ENCODE results near the gene NLRC5.
"Not testable (repeated sequence)": the region's sequence is repeated elsewhere in the genome, so short reads cannot be mapped to it uniquely, and the experiment has no call there.

The NLRC5 gene

DNA sequence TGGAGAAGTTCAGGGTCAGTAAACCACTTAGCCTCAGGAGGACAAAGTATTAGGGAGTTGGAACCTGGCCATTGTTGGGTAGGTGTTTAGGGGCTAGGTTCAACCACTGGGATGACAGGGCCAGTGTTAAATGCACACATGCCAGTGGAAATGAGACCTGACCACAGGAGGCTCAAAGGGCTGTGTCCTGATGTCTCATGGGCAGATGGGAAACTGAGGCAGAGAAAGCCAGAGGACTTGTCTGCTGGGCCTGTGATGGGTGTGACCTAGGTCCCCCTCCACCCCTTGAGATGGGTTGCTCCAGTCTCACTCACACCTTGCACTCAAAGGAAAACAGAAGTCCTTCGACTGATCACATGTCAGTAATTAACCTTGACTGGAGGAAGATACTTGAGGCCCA lies 119.1 kb downstream of the NLRC5 start:
- Mint-ChIP-seq H3K4me3 (no peak overlapping the region), H3K27me3 (no peaks in the 10 kb centered on the region), H3K36me3 (ENCODE audit: low read depth) (peaks cover 12% of the 10 kb centered on the region), H3K4me1 (ENCODE audit: low read depth) (peaks cover 34% of the 10 kb centered on the region), H3K9me3 (no peaks in the 10 kb centered on the region), H3K27ac (no peak overlapping the region)
- intact Hi-C loops (cut with micrococcal nuclease) = no loop called here

DNA sequence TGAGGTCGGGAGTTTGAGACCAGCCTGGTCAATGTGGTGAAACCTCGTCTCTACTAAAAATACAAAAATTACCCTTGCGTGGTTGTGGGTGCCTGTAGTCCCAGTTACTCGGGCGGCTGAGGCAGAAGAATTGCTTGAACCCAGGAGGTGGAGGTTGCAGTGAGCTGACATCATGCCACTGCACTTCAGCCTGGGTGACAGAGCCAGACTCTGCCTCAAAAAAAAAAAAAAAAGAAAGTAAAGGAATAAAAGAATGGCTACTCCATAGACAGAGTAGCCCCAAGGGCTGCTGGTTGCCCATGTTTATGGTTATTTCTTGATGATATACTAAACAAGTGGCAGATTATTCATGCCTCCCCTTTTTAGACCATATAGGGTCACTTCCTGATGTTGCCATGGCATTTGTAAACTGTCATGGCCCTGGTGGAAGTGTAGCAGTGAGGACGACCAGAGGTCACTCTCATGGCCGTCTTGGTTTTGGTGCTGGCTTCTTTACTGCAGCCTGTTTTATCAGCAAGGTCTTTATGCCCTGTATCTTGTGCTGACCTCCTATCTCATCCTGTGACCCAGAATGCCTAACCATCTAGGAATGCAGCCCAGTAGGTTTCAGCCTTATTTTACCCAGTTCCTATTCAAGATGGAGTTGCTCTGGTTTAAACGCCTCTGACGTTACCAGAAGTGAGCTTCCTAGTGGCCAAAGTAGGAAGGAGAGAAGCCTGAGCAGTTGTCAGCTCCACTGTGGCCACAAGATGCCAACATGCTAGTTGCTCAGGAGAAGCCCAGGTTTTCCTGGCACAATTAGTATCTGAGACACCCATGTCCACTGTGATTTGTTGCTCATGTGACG lies 120.1 kb downstream of the NLRC5 start:
- H3K27ac Mint-ChIP-seq; intact Hi-C loops (cut with micrococcal nuclease); H3K27me3 Mint-ChIP-seq; H3K4me3 Mint-ChIP-seq; H3K9me3 Mint-ChIP-seq: not testable (repeated sequence)
- Mint-ChIP-seq H3K36me3 (ENCODE audit: low read depth) (peaks cover 23% of the 10 kb centered on the region), H3K4me1 (ENCODE audit: low read depth) (peaks cover 26% of the 10 kb centered on the region)

DNA sequence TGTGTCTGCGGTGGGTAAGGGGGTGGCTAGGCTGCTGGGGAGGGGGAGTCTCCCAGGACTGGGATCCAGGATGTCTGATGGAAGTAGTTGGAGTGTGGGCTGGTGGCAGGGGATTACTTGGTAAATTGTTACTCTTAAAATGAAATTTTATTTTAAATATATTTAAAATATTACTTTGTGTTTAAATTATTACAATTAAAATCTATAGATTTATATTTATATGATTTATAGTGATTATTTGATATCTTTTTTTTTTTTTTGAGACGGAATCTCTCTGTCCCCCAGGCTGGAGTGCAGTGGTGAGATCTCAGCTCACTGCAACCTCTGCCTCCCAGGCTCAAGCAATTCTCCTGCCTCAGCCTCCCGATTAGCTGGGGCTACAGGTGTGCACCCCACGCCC lies 121.6 kb downstream of the NLRC5 start:
- intact Hi-C loops (cut with micrococcal nuclease) = no loop called here
- Mint-ChIP-seq H3K36me3 (ENCODE audit: low read depth) (peaks cover 37% of the 10 kb centered on the region), H3K4me3 (no peak overlapping the region), H3K27me3 (no peaks in the 10 kb centered on the region), H3K9me3 (no peaks in the 10 kb centered on the region), H3K4me1 (ENCODE audit: low read depth) (peaks cover 15% of the 10 kb centered on the region), H3K27ac (no peak overlapping the region)

DNA sequence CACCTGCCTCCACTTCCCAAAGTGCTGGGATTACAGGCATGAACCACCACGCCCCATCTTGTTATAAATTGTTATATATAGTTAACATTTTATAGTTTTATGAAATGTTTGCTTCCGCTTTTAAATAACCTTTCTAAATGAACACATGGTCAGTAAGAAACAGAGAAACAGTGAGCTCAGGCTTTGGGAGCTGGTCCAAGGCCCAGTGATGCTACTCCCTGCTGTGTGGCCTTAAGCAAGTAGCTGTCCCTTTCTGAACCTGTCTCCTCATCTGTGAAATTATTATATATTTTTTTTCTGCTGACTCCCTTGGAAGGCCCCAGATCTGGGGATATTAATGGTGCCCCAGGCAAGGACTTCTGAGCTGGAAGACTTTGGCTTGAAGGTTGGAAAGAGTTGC lies 122.1 kb downstream of the NLRC5 start:
- Mint-ChIP-seq H3K4me1 (ENCODE audit: low read depth) (peaks cover 10% of the 10 kb centered on the region), H3K9me3 (no peaks in the 10 kb centered on the region), H3K36me3 (ENCODE audit: low read depth) (peaks cover 42% of the 10 kb centered on the region), H3K27me3 (no peaks in the 10 kb centered on the region), H3K27ac (no peak overlapping the region), H3K4me3 (no peak overlapping the region)
- intact Hi-C loops (cut with micrococcal nuclease) = no loop called here

DNA sequence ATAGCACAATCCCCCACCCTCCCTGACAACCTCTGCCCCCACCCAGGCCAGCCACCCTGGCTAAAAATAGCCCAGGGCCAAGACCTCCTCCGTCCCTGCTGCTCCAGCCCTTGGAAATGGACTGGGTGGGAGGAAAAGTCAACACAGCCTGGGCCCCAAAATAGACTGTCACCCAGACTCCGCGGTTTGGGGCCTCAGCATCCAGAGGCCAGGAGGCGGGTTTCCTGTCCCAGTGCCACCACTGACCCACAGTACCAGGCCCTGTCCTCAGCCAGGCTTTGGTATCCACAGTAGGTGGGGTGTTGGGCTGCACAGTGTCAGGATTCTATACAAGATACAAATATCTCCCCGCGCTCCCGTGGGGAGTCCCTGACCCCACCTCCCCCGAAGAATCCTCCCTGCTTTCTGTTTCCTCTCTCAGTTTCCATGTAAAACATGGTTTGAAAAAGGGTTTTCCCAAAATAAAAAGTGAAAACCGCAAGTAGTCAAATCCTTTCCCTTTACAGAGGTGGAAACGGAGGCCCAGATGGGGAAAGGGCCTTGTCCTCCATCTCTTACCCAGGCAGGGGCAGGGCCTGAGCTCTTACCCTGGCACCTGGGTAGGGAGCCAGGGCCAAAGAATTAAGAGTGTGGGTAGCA lies 123.2 kb downstream of the NLRC5 start:
- Mint-ChIP-seq H3K4me3 (no peak overlapping the region), H3K27ac (no peak overlapping the region), H3K36me3 (ENCODE audit: low read depth) (peaks cover 53% of the 10 kb centered on the region), H3K27me3 (no peaks in the 10 kb centered on the region), H3K9me3 (no peaks in the 10 kb centered on the region), H3K4me1 (ENCODE audit: low read depth) (peaks cover 3% of the 10 kb centered on the region)
- intact Hi-C loops (cut with micrococcal nuclease) = no loop called here

DNA sequence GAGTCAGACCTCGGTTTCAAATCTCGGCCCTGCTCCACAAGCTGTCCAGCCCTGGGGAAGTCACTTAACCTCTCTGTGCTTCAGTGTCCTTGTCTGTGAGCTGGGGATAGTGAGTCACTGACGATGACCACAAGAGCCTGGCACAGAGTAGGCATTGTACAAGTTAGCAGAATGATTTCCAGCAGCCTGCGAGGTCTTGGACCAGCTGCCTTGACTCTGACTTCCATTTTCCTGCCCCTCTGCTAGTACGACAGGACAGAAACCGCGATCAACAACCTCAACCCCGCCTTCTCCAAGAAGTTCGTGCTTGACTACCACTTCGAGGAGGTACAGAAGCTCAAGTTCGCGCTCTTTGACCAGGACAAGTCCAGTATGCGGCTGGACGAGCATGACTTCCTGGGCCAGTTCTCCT lies 123.7 kb downstream of the NLRC5 start:
- Mint-ChIP-seq H3K36me3 (ENCODE audit: low read depth) (peaks cover 58% of the 10 kb centered on the region), H3K27ac (no peak overlapping the region), H3K9me3 (no peaks in the 10 kb centered on the region), H3K4me1 (ENCODE audit: low read depth) (no peaks in the 10 kb centered on the region), H3K4me3 (no peak overlapping the region), H3K27me3 (no peaks in the 10 kb centered on the region)
- intact Hi-C loops (cut with micrococcal nuclease) = no loop called here

DNA sequence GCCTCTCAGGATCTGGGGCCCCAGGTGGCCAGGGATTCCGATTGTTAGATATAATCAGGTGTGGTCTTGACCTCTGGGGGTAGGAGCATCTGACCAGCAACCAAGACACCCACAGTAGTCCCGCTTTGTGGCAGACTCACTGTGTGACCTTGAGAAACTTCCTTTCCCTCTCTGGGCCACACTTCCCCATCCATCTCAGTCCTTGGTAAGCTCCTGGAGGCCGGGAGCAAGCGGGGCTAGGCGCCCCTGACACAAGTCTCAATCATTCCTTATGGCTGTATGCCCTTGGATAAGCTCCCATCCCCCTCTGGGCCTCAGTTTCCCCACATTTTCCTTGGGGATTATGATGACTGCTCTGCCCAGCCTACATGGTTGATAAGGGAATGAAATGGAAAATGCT lies 124.3 kb downstream of the NLRC5 start:
- peaks cover 65% of the 10 kb centered on the region for H3K36me3 Mint-ChIP-seq (ENCODE audit: low read depth)
- H3K4me1 Mint-ChIP-seq (ENCODE audit: low read depth) = no peaks in the 10 kb centered on the region
- intact Hi-C loops (cut with micrococcal nuclease) = no loop called here
- no peaks in the 10 kb centered on the region for H3K9me3 Mint-ChIP-seq
- no peak overlapping the region for H3K27ac Mint-ChIP-seq
- no peak overlapping the region for H3K4me3 Mint-ChIP-seq
- no peaks in the 10 kb centered on the region for H3K27me3 Mint-ChIP-seq

DNA sequence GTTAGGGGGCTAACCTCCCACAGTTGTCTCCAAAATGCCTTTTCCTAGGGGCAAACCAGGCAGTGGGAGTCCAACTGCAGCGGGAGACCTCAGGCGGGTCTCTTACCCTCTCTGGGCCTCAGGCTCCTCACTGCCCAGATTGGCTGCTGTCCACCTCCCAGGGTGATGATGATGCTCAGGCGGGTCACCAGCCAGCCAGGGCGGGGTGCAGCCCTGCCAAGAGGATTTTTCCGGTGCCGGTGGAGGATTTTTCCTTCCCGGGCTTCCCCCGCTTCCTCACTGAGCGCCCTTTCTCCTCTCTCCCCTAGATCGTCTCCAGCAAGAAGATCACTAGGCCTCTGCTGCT lies 125.8 kb downstream of the NLRC5 start:
- Mint-ChIP-seq H3K27ac (no peak overlapping the region), H3K4me1 (ENCODE audit: low read depth) (no peaks in the 10 kb centered on the region), H3K9me3 (no peaks in the 10 kb centered on the region), H3K27me3 (no peaks in the 10 kb centered on the region), H3K36me3 (ENCODE audit: low read depth) (peaks cover 79% of the 10 kb centered on the region), H3K4me3 (no peak overlapping the region)
- intact Hi-C loops (cut with micrococcal nuclease) = no loop called here

DNA sequence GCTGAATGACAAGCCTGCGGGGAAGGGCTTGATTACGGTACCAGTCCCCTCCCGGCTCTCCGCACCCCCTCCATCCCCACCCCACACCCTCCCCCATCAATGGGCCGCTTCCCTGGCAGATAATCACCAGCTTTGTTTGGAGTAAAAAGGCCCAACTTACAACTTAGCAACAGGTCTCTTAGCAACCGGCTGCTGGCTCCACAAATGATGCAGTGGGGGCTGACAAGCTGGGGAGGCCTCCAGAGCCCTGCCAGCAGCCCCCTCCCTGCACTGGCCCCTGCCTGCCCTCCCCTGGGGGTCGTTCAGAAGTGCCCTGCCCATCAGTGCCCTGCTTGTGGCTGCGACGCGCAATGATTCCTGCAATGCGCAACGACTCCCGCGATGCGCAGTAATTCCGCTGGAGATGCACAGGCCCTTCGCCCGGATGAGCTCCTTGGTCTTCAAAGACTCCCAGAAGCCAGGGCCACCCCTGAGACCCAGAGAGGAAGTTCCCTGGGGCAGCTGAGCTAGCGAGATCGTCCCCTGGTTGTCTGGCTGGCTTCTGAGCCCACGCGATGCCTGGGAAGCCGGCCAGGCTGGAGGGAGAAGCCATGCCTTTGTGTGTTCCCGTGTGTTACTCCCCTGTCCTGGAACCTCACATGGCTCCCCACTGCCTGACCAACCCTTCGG lies 126.3 kb downstream of the NLRC5 start:
- H3K27ac Mint-ChIP-seq = no peak overlapping the region
- H3K4me3 Mint-ChIP-seq = no peak overlapping the region
- peaks cover 81% of the 10 kb centered on the region for H3K36me3 Mint-ChIP-seq (ENCODE audit: low read depth)
- H3K4me1 Mint-ChIP-seq (ENCODE audit: low read depth) = no peaks in the 10 kb centered on the region
- intact Hi-C loops (cut with micrococcal nuclease) = no loop called here
- H3K27me3 Mint-ChIP-seq = no peaks in the 10 kb centered on the region
- no peaks in the 10 kb centered on the region for H3K9me3 Mint-ChIP-seq

DNA sequence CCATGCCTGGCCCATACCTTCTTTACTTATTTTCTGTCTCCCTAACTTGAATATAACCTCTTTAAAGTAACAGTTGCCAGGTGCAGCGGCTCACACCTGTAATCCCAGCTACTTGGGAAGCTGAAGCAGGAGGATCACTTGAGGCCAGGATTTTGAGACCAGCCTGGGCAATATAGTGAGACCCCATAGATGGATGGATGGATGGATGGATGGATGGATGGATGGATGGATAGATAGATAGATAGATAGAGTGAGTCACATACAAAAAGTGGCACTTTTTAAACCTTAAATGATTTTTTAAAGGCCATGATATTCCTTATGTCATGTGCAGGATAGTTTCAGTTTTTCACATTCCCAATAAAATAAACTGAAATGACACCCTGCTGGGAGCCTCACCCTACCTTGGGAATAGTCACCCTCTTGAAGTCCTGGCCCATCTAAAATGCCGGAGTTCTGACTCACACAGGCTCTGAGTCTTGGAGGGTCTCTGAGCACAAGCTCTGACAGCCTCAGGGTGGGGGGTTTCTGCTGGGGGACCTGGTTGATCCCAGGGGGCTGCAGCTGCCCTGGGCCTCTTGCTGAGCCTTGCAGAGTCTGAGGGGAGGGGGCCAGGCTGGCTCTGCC lies 129.2 kb downstream of the NLRC5 start:
- intact Hi-C loops (cut with micrococcal nuclease) = no loop called here
- Mint-ChIP-seq H3K36me3 (ENCODE audit: low read depth) (peaks cover 95% of the 10 kb centered on the region), H3K27ac (no peak overlapping the region), H3K27me3 (no peaks in the 10 kb centered on the region), H3K4me1 (ENCODE audit: low read depth) (peaks cover 6% of the 10 kb centered on the region), H3K4me3 (no peak overlapping the region), H3K9me3 (no peaks in the 10 kb centered on the region)

DNA sequence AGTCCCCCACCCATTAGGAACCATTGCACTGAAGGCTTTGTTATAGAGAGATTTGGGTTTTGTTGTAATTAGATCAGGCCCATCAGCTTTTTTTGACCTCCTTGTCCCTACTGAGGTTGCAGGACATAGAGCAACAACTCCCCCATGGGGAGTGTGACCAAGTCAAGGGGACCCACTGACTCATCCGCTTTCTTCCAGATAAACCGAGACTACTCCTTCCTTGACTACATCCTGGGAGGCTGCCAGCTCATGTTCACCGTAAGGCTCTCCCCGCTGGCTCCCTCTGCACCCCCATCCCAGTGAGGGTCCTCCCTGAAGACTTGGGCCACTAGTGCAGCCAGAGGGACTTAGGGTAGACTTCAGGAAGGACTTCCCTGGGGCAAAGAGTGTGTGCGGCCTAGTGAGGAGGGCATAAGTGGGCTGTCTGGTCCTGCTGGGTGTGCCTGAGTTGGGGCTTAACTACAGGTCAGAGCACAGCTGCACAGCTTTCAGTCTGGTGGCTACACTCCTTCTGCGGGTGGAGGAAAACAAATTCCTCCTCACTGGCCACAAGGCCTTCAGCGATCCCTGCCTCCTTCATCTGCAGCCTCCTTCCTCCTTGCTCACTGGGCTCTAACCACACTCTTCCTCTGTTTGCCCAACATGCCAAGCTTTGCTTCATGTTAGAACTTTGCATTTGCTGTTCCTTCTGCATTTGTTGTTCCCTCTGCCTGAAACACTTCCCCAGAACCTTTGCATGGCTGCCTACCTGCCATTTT lies 134.0 kb downstream of the NLRC5 start:
- H3K9me3 Mint-ChIP-seq = no peaks in the 10 kb centered on the region
- no peaks in the 10 kb centered on the region for H3K27me3 Mint-ChIP-seq
- H3K4me3 Mint-ChIP-seq = no peak overlapping the region
- H3K27ac Mint-ChIP-seq = peak overlapping the region; percentile 11
- H3K36me3 Mint-ChIP-seq (ENCODE audit: low read depth) = peaks cover 90% of the 10 kb centered on the region
- intact Hi-C loops (cut with micrococcal nuclease) = no loop called here
- H3K4me1 Mint-ChIP-seq (ENCODE audit: low read depth) = peaks cover 11% of the 10 kb centered on the region

DNA sequence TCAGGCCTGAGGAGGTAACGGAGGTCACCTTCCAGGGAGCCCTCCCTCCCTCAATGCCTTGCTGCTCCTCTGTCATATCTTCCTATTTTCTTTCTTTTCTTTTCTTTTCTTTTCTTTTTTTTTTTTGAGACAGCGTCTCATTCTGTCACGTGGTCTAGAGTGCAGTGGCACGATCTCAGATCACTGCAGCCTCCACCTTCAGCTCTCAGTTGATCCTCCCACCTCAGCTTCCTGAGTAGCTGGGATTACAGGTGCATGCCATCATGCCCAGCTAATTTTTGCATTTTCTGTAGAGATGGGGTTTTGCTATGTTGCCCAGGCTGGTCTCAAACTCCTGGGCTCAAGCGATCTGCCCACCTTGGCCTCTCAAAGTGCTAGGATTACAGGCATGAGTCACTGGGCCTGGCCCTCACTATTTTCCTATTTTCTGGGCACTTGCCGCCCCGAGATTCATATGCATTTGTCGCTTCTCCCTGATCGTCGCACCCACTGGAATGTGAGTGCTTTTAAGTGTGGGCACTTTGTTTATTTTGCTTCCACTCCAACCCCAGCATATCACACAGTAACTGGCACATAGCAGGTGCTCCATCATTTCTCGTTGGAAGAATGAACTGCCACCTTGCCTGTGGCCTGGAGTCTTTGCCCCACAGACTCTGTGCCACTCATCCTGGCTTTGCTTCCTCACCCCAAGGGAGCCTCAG lies 134.8 kb downstream of the NLRC5 start:
- no peaks in the 10 kb centered on the region for H3K27me3 Mint-ChIP-seq
- H3K9me3 Mint-ChIP-seq = no peaks in the 10 kb centered on the region
- H3K4me3 Mint-ChIP-seq = no peak overlapping the region
- peak overlapping the region; percentile 11 for H3K27ac Mint-ChIP-seq
- peaks cover 11% of the 10 kb centered on the region for H3K4me1 Mint-ChIP-seq (ENCODE audit: low read depth)
- peaks cover 89% of the 10 kb centered on the region for H3K36me3 Mint-ChIP-seq (ENCODE audit: low read depth)
- intact Hi-C loops (cut with micrococcal nuclease) = no loop called here

DNA sequence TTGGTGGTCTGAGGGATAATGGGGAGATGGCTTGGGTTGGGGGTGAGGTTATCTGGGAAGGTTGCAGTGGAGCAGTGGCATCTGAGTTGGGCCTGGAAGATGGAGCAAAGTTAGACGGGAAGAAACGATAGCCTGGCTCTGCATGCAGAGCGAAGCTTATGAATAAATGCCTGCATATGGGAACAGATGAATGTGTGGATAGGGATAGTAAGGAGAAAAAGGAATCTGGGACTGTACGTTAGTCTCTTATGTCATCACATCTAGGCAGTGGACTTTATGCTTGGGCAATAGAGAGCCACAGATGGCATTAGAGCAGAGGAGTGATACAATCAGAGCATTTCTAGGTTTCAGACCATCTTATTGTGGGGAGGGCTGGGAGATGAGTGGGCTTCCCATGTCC lies 136.0 kb downstream of the NLRC5 start:
- Mint-ChIP-seq H3K27me3 (no peaks in the 10 kb centered on the region), H3K27ac (no peak overlapping the region), H3K4me1 (ENCODE audit: low read depth) (peaks cover 11% of the 10 kb centered on the region), H3K4me3 (no peak overlapping the region), H3K36me3 (ENCODE audit: low read depth) (peaks cover 90% of the 10 kb centered on the region), H3K9me3 (no peaks in the 10 kb centered on the region)
- intact Hi-C loops (cut with micrococcal nuclease) = no loop called here
